Erythroblast (primary cell): Measurements from ENCODE around the gene CDT1.

Source experiments
- GATA1 ChIP-seq: IDR thresholded peaks from 2 replicates; pipeline ENCODE4 v1.6.1; 2011; ENCODE audit warnings: low read depth, mild to moderate bottlenecking, control low read depth, low read length, moderate library complexity
- POLR2A ChIP-seq: IDR thresholded peaks from 2 replicates; pipeline ENCODE4 v1.6.1; 2011; ENCODE audit warnings: mild to moderate bottlenecking, low read length

DNA sequence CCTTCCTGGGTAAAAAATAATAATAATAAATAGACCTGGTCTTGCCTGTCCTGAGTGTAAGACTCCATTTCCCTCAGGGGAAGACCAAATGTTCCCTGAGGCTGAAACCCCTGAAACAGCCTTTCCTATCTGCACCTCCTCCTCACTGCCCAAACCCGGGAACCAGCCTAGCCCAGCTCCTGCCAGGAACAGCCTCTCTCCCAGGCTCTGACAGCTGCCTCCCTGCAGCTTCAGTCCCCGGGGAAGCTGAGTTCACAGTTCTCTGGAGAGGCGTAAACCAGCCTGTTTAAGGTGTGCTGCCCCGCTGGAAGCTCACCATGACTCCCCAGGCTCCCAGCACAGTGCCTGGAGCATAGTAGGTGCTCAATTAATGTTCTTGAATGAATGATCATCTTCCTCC is 7.3 kb upstream of the CDT1 start:
- TF ChIP-seq POLR2A, result no peak
- no peak for TF ChIP-seq GATA1
